ENCODE data around the gene CLBA1. TPM values are rescaled to one million over a fixed set of nuclear protein-coding genes. Genes with fewer than 3 reads are reported as not detected.

The CLBA1 gene
- total RNA-seq, 1 donor from 2014 or later: 1.5 TPM

GRCh38 chr14:104989236-104989950, 3.8 kb downstream of the CLBA1 start:
- DNase-seq: no peak
- intact Hi-C loops (cut with DNase I): loop anchor here (5.0 kb wide), 1 partner anchor 33 kb away; the partner anchor contains the start of gene CDCA4
- ATAC-seq (ENCODE audit: poor library complexity): no peak

GRCh38 chr14:104989951-104990303, 4.3 kb downstream of the CLBA1 start:
- DNase-seq: no peak
- intact Hi-C loops (cut with DNase I): loop anchor here (5.0 kb wide), 1 partner anchor 32 kb away; the partner anchor contains the start of gene CDCA4
- ATAC-seq (ENCODE audit: poor library complexity): no peak

GRCh38 chr14:104991896-104992230, 6.3 kb downstream of the CLBA1 start:
- no peak for ATAC-seq (ENCODE audit: poor library complexity)
- intact Hi-C loops (cut with DNase I): no loop called here
- DNase-seq: no peak

DNA sequence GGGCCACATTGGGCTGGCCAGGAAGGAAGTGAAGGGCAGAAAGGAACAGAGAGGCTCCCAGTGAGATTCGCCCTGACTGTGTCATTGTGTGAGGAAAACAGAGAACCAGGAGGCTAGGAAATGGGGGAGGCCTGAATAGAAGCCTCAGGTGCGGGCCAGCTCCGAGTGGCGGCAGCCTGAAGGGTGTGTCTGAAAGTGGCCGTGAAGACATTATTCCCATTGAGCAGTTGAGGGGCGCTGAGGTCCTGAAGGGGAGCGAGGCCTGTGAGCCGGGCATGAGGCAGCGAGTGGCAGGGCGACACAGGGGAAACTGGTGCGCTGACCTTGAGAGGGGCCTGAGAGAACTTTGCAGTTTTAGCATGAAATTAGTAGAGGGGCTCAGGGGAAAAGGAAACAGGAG, 6.9 kb downstream of the CLBA1 start:
- DNase-seq (no peak), ATAC-seq (ENCODE audit: poor library complexity) (no peak)
- intact Hi-C loops (cut with DNase I): no loop called here

DNA sequence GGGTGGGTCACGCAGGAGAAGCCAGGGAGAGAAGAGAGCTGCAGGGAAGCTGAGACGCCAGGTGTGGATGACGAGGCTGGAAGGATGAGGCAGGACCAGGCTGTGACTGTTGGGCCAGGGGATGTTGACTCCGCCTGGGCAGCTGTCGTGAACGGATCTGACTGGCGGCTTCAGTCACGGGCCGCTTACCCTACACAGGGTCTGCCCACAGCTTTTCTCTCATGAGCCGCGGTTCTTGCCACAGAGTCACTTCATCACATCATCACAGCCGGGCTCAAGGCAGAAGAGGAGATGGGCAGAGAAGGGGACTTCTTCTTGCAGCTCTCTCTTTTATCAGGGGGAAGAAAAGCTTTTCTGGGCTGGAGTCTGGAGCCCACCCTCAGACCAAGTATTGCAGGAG, 7.7 kb downstream of the CLBA1 start:
- intact Hi-C loops (cut with DNase I): no loop called here
- no peak for ATAC-seq (ENCODE audit: poor library complexity)
- no peak for DNase-seq

- DNase-seq: no peak
- intact Hi-C loops (cut with DNase I): no loop called here
These were observed 8.4 kb downstream of the CLBA1 start for GRCh38 chr14:104993808-104994591.

DNA sequence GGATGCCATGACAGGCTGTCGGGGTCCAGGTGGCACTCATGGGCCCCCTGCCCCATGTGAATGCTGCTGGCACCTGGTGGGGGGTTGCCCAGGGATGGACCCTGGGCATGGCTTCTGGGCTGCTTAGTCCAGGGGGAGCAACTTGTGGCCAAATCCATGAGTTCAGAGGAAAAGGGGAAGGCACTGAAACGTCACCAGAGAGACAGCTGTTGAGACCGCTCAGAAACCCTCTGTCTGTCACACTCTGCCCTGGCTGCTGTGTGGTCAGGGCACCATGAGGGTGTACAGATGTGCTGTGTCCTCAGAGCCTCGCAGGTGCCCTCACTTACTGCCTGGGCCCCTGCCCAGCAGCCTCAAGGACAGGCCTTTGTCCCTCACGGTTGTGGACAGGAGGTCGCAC, 9.4 kb downstream of the CLBA1 start:
- DNase-seq (no peak), ATAC-seq (ENCODE audit: poor library complexity) (no peak)
- intact Hi-C loops (cut with DNase I): no loop called here

More at GRCh38 chr14:104993808-104994591, 8.4 kb downstream of the CLBA1 start:
- no peak for ATAC-seq (ENCODE audit: poor library complexity)

- no peak for ATAC-seq (ENCODE audit: poor library complexity)
- intact Hi-C loops (cut with DNase I): no loop called here
- DNase-seq: no peak
These were observed 10.4 kb downstream of the CLBA1 start for GRCh38 chr14:104996032-104996431.

GRCh38 chr14:104996483-104996882, 10.9 kb downstream of the CLBA1 start:
- ATAC-seq (ENCODE audit: poor library complexity) (no peak), DNase-seq (no peak)
- intact Hi-C loops (cut with DNase I): no loop called here

GRCh38 chr14:104998801-104999200, 13.2 kb downstream of the CLBA1 start:
- intact Hi-C loops (cut with DNase I): no loop called here
- ATAC-seq (ENCODE audit: poor library complexity) (no peak), DNase-seq (peak; percentile 13)

DNA sequence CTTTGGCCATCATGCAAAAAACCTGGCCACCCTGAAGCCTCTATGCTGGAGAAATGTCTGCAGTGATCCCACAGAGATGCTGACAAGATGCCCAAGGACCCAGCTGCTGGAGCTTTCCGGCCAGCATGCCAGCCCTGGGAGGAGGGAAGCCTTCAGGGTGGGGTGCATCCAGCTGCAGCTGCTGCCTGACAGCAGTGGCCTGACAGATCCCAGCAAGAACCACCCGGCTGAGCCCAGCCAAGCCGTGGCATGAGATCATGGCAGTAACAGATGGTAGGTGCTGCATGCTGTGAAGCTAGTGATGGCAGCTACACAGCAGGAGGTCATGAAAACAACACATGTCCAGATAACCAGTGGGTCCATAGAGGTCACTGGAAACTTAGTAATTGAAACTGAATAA, 13.8 kb downstream of the CLBA1 start:
- intact Hi-C loops (cut with DNase I): no loop called here
- ATAC-seq (ENCODE audit: poor library complexity) (no peak), DNase-seq (peak; percentile 3)

GRCh38 chr14:105005329-105005928, 19.8 kb downstream of the CLBA1 start:
- intact Hi-C loops (cut with DNase I): no loop called here
- no peak for ATAC-seq (ENCODE audit: poor library complexity)
- no peak for DNase-seq

DNA sequence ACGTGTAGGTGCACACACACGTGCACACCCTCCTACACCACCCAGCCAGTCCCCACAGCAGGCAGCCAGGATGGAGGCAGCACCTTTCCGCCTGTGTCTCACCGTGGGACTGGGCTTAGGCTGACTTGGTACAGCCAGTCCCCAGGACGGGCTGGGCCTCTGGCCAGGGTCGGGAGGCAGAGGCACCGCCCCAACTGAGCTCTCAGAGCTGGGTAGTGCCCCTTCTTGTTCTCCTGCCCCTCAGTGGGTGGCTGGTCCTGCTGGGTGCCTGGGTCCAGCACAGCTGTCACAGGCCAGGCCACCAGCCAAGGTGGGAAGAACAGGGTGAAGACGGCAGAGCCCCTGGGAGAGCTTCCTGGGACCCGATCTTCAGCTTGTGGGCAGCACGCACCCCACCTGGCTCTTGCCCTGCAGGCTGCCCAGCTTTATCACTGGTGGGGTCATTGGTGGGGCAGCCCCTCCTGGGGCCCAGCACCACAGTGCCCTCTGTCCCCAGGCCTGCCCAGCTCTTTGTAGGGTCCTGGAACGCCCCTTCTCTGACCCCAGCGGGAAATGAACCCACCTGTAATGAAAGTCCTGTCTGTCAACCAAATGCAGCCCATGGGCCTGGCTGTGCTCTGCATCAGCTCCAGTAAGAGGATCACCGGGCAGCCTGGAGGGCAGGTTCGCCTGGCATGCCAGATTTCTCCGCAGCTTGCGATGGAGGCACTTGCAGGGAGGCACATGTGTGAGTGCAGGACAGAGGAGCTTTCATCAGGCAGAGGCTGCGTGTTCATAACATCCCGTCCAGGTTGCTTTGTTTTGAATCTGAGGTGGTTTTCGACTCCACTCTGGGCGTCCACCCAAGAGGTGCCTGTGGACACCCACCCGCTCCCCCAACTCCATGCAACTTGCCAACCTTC, 20.6 kb downstream of the CLBA1 start:
- intact Hi-C loops (cut with DNase I): no loop called here
- ATAC-seq (ENCODE audit: poor library complexity) (no peak), DNase-seq (no peak)

DNA sequence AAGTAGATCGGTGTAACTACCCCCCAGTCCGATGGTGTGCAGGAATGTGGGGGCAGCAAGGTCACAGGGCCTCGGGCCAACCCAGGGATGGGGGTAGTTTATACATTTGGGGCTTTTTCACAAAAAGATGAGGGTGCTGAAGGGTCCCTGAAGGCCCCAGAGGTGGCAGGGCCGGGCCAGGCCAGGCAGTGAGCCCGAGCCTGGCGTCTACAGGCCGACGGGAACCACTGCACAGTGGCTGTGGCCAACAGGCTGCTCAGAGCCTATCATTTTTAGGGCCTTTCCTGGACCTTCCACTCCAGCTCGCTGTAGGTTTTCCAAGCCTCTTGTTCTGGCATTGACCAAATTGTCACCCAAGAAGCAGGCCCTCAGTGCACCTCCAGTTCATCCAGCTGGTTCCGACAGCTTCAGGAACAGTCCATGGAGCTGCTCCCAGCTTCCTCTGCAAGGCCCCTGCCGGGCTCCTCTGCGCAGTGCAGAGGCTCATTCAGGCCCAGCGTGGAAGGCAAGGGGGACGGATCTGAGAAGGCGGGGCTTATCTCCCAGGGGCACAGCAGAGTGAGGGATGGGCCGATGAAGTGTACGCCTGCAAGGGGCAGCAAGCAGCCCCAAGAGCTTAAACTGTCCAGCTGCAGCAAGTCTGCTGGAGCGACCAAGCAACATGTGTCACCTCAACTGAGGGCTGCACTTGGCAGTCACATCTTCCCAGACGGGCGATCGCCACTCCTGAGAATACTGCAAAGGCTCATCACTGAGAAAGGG, 21.4 kb downstream of the CLBA1 start:
- intact Hi-C loops (cut with DNase I): no loop called here
- no peak for DNase-seq
- no peak for ATAC-seq (ENCODE audit: poor library complexity)

DNA sequence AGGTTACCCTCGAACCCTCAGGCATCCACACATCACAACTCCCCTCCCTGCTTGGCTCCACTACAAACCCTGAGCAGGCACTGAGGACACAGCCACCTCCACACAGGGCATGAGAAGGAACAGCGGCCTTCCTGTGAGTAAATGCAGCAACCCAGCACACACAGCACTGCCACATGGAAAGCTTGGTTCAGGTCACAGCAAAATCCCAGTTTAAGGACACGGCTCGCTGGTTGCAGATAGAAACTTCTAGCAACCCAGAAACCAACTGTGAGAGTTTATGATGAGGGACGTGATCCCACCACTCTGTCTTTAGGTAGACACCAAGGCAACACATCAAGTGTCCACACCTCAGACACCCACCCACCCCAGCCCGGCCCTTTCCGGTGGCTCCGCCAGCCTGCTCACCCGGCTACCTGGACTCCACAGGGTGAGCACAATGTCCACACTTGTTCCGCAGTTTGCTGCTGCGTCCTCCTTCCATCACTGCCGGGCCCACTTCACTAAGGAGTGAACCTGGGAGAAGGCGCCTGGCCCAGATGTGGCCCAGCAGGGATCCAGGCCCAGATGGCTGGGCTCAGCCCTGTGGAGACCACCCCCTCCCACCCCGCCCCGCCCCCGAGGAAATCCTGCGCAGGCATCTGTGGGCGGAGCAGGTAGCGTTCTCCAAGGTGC, 22.1 kb downstream of the CLBA1 start:
- DNase-seq (no peak), ATAC-seq (ENCODE audit: poor library complexity) (no peak)

DNA sequence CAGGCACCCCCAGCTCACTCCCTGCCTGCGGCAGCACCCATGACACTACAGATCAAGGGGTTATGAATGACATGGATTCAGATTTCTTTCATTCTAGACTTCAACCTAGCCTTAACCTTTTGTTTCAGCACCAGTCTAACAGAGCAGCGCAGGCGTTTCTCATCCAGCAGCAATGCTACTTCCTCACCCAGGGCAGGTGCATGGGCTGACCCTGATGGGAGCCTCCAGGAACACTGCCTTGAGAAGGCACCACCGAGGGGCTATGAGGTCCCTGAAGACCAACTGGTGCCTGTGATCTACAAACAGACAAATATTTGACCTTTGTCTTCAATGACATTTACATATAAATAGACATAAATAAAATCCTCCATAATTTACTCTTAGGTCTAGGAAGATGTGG, 24.5 kb downstream of the CLBA1 start:
- intact Hi-C loops (cut with DNase I): no loop called here
- ATAC-seq (ENCODE audit: poor library complexity): no peak

More for the DNA sequence above, 22.1 kb downstream of the CLBA1 start:
- intact Hi-C loops (cut with DNase I): no loop called here

DNA sequence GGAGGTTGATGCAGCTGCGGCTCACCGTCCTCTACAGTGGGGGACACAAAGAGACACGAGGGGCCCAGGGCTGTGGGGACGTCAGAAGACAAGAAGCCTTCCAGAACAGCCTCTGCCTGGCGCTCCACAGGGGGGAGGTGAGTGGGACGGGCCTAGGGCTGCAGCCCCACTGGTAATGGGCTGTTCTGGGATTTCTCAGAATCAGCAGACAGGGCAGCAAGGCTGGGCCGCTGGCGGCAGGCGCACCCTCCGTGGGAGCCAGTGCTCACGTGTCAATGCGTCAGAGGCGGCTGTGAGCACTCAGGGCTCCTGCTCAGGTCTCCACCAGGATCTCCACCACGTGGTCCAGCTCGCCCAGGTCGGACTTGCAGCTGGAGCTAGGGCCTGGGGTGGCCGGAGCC, 25.3 kb downstream of the CLBA1 start:
- no peak for ATAC-seq (ENCODE audit: poor library complexity)
- intact Hi-C loops (cut with DNase I): no loop called here
- DNase-seq: no peak

More for the DNA sequence above, 24.5 kb downstream of the CLBA1 start:
- no peak for DNase-seq
